Measurements from ENCODE around the gene TTC9B.
"Not testable (repeated sequence)": the region's sequence is repeated elsewhere in the genome, so short reads cannot be mapped to it uniquely, and the experiment has no call there.

Gene TTC9B

GRCh38 chr19:40219029-40219428 is 845 bp upstream of the TTC9B start:
- not testable (repeated sequence) for H3K23ac ChIP-seq (ENCODE audit: low read length); H3K4me2 ChIP-seq (ENCODE audit: low read length); H2AK5ac ChIP-seq (ENCODE audit: low read length); H4K91ac ChIP-seq (ENCODE audit: low read depth, low read length); H2BK120ac ChIP-seq (ENCODE audit: insufficient read depth, low read length, poor library complexity); H3K14ac ChIP-seq (ENCODE audit: low read length); H3K4me1 ChIP-seq (ENCODE audit: control insufficient read depth in 1 of 2, insufficient read depth in 2 of 2, low read length in 2 of 2); H4K8ac ChIP-seq (ENCODE audit: low read depth, low read length); H3K36me3 ChIP-seq (ENCODE audit: control insufficient read depth in 1 of 2, insufficient read depth in 2 of 2, low read length in 2 of 2); H3K9ac ChIP-seq (ENCODE audit: low read length); H3K79me1 ChIP-seq (ENCODE audit: low read length); H3K27ac ChIP-seq (ENCODE audit: low read depth, low read length); H2AFZ ChIP-seq (ENCODE audit: insufficient read depth, low read length, poor library complexity); H4K12ac ChIP-seq (ENCODE audit: low read depth, low read length); H3K4me3 ChIP-seq (ENCODE audit: low read depth, low read length); DNase-seq; H3K18ac ChIP-seq (ENCODE audit: low read length); H3K79me2 ChIP-seq (ENCODE audit: control insufficient read depth, insufficient read depth, low read length, poor library complexity); H2BK5ac ChIP-seq (ENCODE audit: low read depth, low read length, poor library complexity); H3K4ac ChIP-seq (ENCODE audit: low read depth, low read length); H2BK12ac ChIP-seq (ENCODE audit: low read length); H3K9me3 ChIP-seq (ENCODE audit: insufficient read depth, low read depth, low read length)
- H3K27me3 ChIP-seq (ENCODE audit: insufficient read depth, low read length) = peaks cover 23% of the 10 kb centered on the region
- WGBS (ENCODE audit: extremely low coverage, insufficient coverage, insufficient read length) = no CpG with 5 or more reads among the region's 4 CpGs

GRCh38 chr19:40217027-40217810 is 965 bp downstream of the TTC9B start:
- Histone ChIP-seq H3K9me3 (ENCODE audit: insufficient read depth, low read depth, low read length) (peaks cover 1% of the 10 kb centered on the region), H2BK12ac (ENCODE audit: low read length) (no peak overlapping the region), H3K79me1 (ENCODE audit: low read length) (no peaks in the 10 kb centered on the region), H4K91ac (ENCODE audit: low read depth, low read length) (no peak overlapping the region), H3K9ac (ENCODE audit: low read length) (no peak overlapping the region), H3K14ac (ENCODE audit: low read length) (no peak overlapping the region), H3K4me3 (ENCODE audit: low read depth, low read length) (peak overlapping the region; percentile 29), H4K8ac (ENCODE audit: low read depth, low read length) (no peak overlapping the region), H3K4ac (ENCODE audit: low read depth, low read length) (no peak overlapping the region), H3K4me2 (ENCODE audit: low read length) (peak overlapping the region; percentile 29), H3K4me1 (ENCODE audit: control insufficient read depth in 1 of 2, insufficient read depth in 2 of 2, low read length in 2 of 2) (peaks cover 2 to 3% of the 10 kb centered on the region in 2 experiments), H2AK5ac (ENCODE audit: low read length) (no peak overlapping the region), H3K27me3 (ENCODE audit: insufficient read depth, low read length) (peaks cover 23% of the 10 kb centered on the region), H3K27ac (ENCODE audit: low read depth, low read length) (no peak overlapping the region), H4K12ac (ENCODE audit: low read depth, low read length) (no peak overlapping the region), H3K79me2 (ENCODE audit: control insufficient read depth, insufficient read depth, low read length, poor library complexity) (no peaks in the 10 kb centered on the region), H3K36me3 (ENCODE audit: control insufficient read depth in 1 of 2, insufficient read depth in 2 of 2, low read length in 2 of 2) (no peaks in the 10 kb centered on the region), H2BK120ac (ENCODE audit: insufficient read depth, low read length, poor library complexity) (no peak overlapping the region), H3K23ac (ENCODE audit: low read length) (no peak overlapping the region), H2AFZ (ENCODE audit: insufficient read depth, low read length, poor library complexity) (no peak overlapping the region), H3K18ac (ENCODE audit: low read length) (no peak overlapping the region), H2BK5ac (ENCODE audit: low read depth, low read length, poor library complexity) (no peak overlapping the region)
- no CpG with 5 or more reads among the region's 54 CpGs for WGBS (ENCODE audit: extremely low coverage, insufficient coverage, insufficient read length)
- DNase-seq = peak; percentile 91 to 93

- Histone ChIP-seq H4K91ac (ENCODE audit: low read depth, low read length) (no peak overlapping the region), H2BK12ac (ENCODE audit: low read length) (no peak overlapping the region), H3K36me3 (ENCODE audit: control insufficient read depth in 1 of 2, insufficient read depth in 2 of 2, low read length in 2 of 2) (no peaks in the 10 kb centered on the region), H3K4ac (ENCODE audit: low read depth, low read length) (no peak overlapping the region), H3K4me3 (ENCODE audit: low read depth, low read length) (no peak overlapping the region), H3K79me1 (ENCODE audit: low read length) (no peaks in the 10 kb centered on the region), H3K9me3 (ENCODE audit: insufficient read depth, low read depth, low read length) (peaks cover 1% of the 10 kb centered on the region), H2AK5ac (ENCODE audit: low read length) (no peak overlapping the region), H2BK120ac (ENCODE audit: insufficient read depth, low read length, poor library complexity) (no peak overlapping the region), H3K79me2 (ENCODE audit: control insufficient read depth, insufficient read depth, low read length, poor library complexity) (no peaks in the 10 kb centered on the region), H3K14ac (ENCODE audit: low read length) (no peak overlapping the region), H2BK5ac (ENCODE audit: low read depth, low read length, poor library complexity) (no peak overlapping the region), H3K23ac (ENCODE audit: low read length) (no peak overlapping the region), H3K27me3 (ENCODE audit: insufficient read depth, low read length) (peaks cover 23% of the 10 kb centered on the region), H3K27ac (ENCODE audit: low read depth, low read length) (no peak overlapping the region), H3K18ac (ENCODE audit: low read length) (no peak overlapping the region), H2AFZ (ENCODE audit: insufficient read depth, low read length, poor library complexity) (no peak overlapping the region), H3K4me1 (ENCODE audit: control insufficient read depth in 1 of 2, insufficient read depth in 2 of 2, low read length in 2 of 2) (peaks cover 2 to 3% of the 10 kb centered on the region in 2 experiments), H4K12ac (ENCODE audit: low read depth, low read length) (no peak overlapping the region), H3K9ac (ENCODE audit: low read length) (no peak overlapping the region), H4K8ac (ENCODE audit: low read depth, low read length) (no peak overlapping the region), H3K4me2 (ENCODE audit: low read length) (peak overlapping the region; percentile 29)
- WGBS (ENCODE audit: extremely low coverage, insufficient coverage, insufficient read length) = 100% methylated on average over 3 of the region's 9 CpGs
- DNase-seq = no peak
Observed at GRCh38 chr19:40216777-40217026, 1.5 kb downstream of the TTC9B start.

GRCh38 chr19:40216013-40216776 is 2.0 kb downstream of the TTC9B start:
- Histone ChIP-seq H3K79me2 (ENCODE audit: control insufficient read depth, insufficient read depth, low read length, poor library complexity) (no peaks in the 10 kb centered on the region), H2BK5ac (ENCODE audit: low read depth, low read length, poor library complexity) (no peak overlapping the region), H3K4ac (ENCODE audit: low read depth, low read length) (no peak overlapping the region), H3K14ac (ENCODE audit: low read length) (no peak overlapping the region), H3K9me3 (ENCODE audit: insufficient read depth, low read depth, low read length) (peaks cover 1% of the 10 kb centered on the region), H2BK120ac (ENCODE audit: insufficient read depth, low read length, poor library complexity) (no peak overlapping the region), H3K18ac (ENCODE audit: low read length) (no peak overlapping the region), H4K12ac (ENCODE audit: low read depth, low read length) (no peak overlapping the region), H3K36me3 (ENCODE audit: control insufficient read depth in 1 of 2, insufficient read depth in 2 of 2, low read length in 2 of 2) (no peaks in the 10 kb centered on the region), H2BK12ac (ENCODE audit: low read length) (no peak overlapping the region), H4K8ac (ENCODE audit: low read depth, low read length) (no peak overlapping the region), H3K27me3 (ENCODE audit: insufficient read depth, low read length) (peaks cover 23% of the 10 kb centered on the region), H3K4me1 (ENCODE audit: control insufficient read depth in 1 of 2, insufficient read depth in 2 of 2, low read length in 2 of 2) (peaks cover 2 to 3% of the 10 kb centered on the region in 2 experiments), H2AFZ (ENCODE audit: insufficient read depth, low read length, poor library complexity) (no peak overlapping the region), H4K91ac (ENCODE audit: low read depth, low read length) (no peak overlapping the region), H2AK5ac (ENCODE audit: low read length) (no peak overlapping the region), H3K79me1 (ENCODE audit: low read length) (no peaks in the 10 kb centered on the region), H3K9ac (ENCODE audit: low read length) (no peak overlapping the region), H3K23ac (ENCODE audit: low read length) (no peak overlapping the region), H3K27ac (ENCODE audit: low read depth, low read length) (no peak overlapping the region), H3K4me3 (ENCODE audit: low read depth, low read length) (no peak overlapping the region), H3K4me2 (ENCODE audit: low read length) (no peak overlapping the region)
- no peak for DNase-seq
- WGBS (ENCODE audit: extremely low coverage, insufficient coverage, insufficient read length) = no CpG with 5 or more reads among the region's 23 CpGs
